GM19468 (cell line): ENCODE results near the gene GLIS1.

Experiments
- ATAC-seq: cut with Tn5 transposase; IDR thresholded peaks from one replicate; pipeline ENCODE4 v1.9.1; 2021; ENCODE audit warnings: mild to moderate bottlenecking, moderate library complexity, moderate number of reproducible peaks; ENCODE audit not compliant: unreplicated experiment; ENCODE audit errors: extremely low read depth

The GLIS1 gene

DNA sequence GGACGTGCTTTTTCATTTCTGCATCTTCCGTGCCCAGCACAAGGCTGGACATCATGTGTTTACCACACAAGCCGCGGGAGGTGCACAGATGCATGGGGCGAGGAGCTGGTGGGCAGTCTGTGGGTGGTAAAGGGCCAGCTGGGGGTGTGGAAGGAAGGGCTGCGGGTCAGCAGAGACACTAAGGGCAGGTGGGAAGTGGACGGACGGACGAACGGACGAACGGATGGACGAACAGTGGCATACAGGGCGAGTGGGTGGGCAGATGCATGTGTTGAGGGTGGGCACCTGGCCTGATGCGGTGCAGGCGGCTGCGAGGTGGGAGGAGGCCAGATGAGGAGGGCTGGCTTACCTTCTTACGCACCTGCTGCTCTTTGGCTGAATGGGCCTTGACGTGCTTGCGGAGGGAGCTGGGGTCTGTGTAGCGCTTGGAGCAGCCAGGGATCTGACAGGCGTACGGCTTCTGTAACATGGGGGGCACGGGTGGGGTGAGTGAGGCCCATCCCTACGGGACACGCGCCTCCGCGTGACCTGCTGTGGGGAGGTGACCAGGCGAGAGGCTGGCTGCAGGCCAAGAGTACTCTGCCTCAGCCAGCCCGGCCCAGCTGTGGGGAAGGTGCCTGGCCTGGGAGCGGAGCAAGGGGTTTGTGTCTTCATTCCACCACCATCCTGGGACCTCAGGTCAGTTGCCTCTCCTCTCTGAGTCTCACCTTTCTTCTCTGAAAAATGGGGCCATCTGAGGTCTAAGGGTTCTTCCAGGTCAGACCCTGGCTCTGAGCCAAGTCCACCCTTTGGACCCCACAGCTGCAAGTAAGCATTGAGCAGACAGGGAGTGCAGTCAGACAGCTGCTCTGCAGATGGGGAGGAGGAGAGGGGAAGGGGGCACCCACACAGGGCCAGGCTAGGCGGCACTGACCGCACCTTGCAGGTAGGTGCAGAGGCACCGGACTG is 214.3 kb downstream of the GLIS1 start:
- no peak for ATAC-seq

DNA sequence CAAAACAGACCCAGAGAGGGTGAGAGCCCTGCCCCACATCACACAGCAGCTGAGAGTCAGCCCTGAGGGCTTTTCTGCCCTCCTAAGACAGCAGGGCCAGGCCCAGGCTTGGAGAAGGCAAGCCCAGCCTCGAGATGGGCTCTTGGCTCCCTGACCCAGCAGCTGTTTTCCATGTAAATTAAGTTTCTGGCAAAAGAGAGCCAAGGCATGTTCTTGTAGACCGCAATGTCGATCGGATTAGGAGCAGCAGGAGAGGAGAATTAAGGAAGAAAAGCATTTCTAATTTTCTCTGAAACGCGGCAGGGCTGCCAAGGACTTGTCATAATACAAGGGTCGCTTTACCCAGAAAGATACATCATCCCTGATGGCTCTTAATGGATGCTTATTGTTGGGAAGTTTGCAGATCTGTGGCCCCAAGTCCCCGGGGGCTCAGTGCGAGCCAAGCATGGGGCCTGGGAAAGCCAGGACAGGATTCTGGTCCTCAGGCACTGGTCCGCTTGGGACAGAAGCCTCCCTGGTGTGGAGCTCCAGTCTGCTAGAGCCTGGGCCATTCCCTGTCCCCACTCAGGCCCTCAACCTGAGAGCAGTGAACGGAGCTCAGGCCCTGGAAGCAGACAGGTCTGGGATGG is 216.9 kb downstream of the GLIS1 start:
- no peak for ATAC-seq

DNA sequence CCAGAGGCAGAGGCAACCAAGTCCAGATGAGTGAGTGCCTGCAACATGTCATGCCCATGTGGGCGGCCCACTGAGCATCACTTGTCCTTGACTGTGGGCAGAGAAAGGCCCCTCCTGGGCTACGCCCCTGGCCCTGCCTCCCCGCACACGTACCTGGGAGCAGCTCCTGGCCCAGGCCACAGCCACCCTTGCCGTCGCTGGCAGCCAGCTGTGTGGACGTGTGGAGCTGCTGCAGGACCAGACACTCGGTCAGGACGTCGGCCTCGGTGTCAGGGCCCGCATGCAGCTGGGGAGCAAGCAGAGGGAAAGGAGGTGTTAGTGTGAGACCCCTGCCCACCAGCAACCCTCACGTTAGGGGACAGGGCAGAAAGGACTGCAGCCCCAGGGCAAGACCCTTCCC is 218.5 kb downstream of the GLIS1 start:
- no peak for ATAC-seq

DNA sequence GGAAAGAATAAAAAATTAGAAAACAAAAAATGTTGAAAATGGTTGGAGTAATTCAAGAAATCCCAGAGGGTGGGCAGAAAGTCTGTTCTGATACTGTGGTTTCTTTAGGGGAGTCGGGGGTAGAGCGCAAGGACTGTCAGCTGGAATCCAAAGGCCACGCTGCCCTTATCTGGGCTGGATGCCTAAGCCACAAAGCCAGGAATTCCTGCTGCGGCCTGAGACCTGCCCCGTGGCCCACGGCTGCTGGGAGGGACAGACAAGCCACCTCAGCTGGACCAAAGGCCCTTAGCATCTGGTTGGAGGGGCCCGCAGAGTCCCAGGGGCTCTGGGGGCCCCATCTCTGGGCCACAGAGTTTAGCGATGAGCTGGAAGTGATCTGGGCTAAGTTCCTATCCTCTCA is 219.5 kb downstream of the GLIS1 start:
- no peak for ATAC-seq

DNA sequence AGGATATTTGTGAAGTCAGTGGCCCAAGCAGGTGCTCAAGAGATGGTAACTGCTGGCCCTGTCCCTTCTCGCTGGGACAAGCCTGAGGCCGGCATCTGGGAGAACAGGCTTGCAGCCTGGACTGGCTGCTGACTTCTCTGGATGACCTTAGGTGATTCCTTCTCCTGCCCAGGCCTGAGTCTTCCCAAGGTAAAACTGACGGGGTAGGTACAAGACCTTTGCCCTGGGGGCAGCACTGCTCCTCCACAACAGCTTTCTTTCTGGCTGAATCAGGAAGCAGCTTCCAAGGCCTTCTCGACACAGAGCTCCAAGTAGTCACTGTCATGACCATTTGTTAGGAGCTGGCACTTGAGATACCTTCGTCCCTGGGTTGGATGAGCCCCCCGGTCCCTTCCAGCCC is 220.2 kb downstream of the GLIS1 start:
- no peak for ATAC-seq

DNA sequence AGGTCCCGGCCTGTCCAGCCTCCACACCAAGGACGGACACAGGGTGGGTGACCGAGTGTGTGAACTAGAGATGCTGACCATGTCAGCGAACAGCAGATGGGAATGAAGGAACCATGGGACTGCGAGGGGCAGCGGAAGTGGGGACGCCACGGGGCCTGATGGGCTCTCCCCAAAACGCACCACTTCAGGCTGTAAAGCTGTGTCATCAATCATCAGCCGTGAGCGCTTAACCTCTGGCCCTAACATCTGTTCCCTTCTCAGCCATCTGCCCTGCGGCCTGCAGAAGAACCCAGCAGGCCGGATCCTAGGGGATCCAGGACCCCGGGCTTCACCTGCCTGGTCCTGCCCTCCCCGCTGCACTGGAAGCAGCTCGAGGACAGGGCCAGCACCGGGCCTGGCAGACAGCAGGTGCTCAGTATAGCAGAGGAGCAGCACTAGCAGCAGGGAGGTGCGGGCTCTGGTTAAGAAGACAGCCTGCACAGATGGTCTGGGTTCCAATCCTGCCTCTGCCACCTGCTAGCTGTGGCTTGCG is 221.1 kb downstream of the GLIS1 start:
- no peak for ATAC-seq

DNA sequence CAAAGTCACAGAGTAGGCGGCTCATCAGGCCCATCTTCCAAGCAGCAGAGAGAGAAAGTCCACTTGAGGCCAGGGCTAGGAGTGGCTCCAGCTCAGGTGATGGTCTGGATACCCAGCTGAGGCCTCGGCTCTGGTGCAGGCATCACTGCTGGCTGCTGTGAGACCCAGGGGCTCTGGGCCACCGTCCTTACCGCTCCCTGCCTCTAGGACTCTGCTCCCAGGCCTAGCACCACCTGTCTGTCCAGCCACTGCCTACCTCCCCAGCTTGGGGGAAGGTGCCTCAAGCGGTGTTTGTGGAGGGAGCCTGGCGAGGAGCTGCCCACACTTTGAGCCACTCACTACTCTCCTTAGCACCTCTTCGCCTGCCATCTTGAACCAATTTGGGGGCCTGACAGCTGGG is 221.9 kb downstream of the GLIS1 start:
- ATAC-seq, result no peak

DNA sequence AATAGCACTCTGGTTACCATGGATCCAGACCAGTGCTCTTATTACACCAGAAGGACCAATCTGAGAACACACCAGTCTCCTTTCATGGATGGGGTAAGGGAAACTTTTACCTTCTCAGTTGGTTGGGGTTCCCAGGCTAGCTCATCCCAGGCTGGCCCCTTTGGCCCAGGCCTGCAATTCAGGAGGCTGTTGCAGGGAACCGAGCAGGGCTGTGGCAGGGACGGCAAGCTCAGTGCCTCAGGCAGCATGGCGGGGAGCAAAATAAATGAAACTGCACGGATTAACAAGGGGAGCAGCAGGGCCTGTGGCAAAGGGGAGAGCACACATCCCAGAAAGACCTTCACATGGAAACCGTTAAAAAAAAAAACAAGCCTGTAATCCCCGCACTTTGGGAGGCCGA is 222.8 kb downstream of the GLIS1 start:
- ATAC-seq, result no peak

DNA sequence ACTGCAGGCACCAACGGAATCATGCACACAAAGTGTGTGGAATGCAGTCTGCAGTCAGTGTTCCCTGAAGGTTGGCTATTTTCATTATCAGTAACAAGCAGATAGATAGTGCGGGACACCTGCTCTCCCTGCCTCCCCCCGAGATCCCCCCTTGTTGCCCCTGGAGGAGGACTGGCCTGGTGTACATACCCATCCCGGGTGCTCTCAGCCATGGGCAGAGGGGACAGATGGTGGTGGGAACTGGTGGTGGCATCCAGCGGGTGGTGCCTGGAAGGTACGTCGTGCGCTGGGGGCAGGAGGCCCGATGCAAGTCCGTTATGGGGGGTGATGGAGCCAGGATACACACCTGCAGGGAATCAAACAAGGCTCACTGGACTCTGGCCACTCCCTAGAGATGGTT is 224.5 kb downstream of the GLIS1 start:
- ATAC-seq, result no peak

DNA sequence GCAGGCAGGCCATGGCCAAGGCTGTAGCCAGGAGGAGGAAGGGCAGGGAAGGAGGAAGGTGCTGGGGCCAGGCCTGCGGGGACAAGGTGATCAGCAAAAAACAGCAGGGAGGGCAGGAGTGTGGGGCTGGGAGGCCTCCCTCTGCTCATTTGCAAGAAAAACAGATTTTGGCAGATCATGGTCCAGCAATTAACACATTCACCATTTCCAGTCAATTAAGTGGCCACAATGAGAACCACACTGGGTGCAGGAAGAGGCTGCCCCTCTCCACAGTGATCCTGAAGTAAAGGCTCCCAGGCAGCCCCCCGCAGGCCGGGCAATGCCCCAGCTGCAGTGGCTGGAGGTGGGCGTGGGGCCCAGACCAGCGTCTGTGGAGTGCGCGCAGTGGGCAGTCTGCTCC is 225.1 kb downstream of the GLIS1 start:
- no peak for ATAC-seq

DNA sequence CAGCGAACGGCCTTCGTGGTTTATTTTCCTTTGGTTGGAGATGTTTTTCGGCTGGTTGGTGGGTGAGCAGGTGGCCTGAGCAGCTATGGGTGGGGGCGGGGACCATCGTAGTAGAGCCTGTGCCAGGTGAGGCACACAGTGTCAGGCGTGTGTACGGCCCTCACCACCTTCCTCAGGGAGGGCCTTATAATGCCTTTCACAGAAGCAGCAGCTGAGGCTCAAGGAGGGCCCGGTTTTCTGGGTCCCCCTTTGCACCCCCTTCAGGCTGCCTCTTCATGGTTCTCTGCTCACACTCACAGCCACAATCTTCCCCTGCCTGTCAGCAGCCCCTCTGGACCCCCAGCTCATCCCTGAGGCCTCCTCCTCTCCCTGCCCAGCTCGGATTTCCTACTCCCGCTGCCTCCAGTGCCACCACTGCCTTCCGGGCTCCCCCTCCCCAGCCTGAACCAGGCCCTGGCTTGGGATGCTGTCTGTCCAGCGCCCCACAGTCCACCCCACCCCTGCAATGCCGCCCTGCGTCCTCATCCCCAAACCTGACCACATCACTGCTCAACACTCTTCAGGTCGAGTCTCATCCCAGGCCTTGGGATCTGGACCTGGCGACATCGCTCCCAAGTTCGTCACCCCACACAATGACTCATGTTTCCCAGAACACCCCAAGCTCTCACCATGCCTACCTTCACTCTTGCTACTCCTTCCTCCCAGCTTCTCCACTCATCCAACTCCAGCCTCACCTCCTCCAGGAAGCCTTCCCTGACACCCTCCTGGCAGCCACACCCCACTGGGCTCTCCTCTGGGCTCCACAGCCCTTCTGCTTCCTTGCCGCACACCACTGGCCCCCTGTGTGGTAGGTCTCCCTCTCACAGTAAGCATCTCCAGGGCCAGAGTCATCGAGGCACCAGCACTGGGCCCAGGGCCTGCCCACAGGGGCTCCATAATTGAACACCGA is 225.9 kb downstream of the GLIS1 start:
- ATAC-seq, result no peak

DNA sequence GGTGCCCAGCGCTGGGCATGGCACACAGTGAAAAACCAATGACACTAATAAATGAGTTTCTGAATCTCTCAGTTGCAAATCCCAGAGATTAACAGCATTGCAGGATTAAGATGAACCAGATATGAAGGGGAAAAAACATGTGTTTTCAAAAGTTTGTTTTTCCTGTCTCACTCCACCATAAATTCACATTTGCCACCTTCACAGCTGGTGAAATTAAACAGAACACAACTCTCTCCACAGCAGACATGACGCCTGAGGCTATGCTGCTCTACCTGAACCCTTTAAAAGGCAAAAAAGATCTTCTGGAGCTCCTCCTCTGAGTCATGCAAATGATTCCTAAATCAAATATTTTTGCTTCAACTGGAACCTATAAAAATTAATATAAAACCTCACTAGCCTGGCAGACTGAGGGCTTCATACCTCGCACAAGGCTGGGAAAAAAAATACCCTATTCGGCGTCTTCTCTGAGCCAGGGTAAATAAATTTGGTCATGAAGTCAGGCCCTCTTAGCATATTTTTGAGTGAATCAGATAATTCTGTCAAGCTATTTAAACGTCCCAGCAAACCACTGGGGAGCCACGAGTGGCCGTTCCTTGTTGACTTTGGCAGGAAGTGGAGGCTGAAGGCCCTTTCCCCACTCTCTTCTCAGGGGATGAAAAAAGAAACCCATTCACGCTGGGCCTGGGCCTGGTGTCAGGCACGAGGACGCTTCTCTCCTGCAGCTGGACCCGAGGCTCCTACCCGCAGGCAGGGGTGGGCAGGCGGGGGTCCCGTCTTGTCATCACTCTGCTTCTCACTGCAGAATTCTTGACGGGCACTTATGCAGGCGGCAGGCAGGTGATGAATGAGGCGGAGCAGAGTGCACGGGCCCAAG is 226.8 kb downstream of the GLIS1 start:
- ATAC-seq, result no peak

DNA sequence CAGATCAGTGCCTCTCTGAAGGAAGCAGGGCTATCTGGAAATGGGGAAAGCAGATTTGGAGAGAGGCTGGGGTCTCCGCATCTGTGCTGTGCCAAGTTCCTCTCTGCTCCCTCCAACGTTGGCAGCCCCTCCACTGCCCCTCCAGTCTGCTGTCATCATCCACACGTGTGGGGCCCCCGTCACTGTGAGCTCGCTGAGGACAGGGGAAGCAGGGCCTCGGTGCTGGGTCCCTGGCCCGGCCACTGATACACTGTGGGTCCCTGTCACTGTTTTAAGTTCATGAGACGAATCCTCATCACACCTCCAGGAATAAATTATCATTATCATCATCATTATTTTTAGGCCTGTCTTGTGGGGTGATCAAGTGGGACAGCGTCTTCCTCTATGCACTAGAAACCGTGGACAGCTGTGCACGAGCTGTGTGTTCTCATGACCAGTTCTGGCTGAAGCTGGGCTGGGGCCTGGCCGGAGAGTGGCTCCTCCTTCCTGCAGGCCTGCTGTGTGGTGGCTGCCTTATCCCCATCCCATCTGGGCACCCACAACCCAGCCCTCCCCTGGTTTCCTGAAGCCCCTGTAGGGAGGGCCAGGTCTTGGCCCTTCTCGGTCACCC is 227.5 kb downstream of the GLIS1 start:
- ATAC-seq, result no peak

DNA sequence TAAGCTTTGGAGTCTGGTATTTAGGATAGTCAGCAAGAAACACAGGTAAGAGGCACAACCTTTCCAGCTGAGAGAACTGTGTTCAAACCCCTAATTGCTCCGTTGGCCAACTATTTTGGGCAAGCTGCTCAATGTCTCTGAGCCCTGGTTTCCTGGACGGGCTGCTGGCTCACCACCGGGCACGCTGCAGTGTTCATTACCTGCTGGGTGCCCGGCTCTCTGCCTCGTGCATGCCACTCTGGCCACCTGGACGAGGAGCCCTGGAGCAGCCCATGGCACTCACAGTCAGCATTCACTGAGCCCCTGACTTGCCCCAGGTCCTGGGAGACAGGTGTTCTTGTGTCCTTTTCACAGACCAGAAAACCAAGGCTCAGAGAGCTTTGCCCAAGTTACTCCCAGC is 228.7 kb downstream of the GLIS1 start:
- ATAC-seq, result no peak

DNA sequence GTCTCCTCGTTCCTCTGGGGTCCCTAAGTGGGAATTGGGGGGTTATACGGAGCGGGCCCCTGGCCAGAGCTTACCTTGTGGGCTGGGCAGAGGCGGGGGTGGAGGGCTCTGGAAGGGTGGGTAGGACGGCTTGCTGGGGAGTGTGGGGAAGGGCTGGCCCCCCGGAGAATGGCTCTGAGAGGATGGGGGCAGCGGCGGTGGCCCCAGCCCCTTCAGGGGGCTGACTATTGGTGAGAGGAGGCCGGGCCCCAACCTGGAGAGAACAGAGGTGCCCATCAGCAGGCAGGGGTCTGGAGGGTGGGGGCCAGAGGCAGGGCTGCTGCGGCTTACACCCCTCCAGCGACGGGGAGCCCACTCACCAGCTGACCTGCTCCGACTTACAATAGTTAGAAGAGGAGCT is 229.2 kb downstream of the GLIS1 start:
- ATAC-seq, result no peak

DNA sequence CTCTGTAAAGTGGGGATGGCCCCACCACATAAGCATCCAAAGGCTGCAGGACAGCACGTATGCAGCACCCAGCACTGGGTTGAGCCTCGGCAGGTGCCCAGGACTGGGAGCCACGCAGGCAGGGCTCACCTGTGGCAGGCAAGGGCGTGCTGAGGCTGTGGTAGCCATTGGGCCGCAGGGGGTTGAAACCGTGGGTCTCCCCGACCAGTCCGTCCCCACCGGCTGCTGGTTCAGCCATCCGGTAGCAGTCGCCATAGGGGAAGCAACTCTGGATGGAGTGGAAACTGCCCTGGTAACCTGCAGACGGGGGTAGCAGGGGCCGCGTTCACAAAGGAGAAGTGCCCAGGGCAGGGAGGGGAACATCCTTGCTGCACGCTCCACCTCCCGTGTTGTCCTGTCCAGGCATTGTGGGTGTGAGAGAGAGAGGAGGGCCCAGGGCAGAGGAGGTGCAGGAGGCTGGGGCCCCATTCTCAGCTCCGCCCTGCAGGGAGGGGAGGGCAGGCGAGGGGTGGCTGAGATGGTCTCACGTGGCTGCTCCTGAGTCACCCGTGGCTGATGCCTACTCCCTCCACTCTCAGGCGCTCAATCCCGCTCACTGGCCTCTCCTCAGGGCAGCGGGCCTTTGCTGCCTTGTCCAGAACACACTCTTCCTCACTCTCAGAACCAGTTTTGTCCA is 229.8 kb downstream of the GLIS1 start:
- ATAC-seq, result no peak

DNA sequence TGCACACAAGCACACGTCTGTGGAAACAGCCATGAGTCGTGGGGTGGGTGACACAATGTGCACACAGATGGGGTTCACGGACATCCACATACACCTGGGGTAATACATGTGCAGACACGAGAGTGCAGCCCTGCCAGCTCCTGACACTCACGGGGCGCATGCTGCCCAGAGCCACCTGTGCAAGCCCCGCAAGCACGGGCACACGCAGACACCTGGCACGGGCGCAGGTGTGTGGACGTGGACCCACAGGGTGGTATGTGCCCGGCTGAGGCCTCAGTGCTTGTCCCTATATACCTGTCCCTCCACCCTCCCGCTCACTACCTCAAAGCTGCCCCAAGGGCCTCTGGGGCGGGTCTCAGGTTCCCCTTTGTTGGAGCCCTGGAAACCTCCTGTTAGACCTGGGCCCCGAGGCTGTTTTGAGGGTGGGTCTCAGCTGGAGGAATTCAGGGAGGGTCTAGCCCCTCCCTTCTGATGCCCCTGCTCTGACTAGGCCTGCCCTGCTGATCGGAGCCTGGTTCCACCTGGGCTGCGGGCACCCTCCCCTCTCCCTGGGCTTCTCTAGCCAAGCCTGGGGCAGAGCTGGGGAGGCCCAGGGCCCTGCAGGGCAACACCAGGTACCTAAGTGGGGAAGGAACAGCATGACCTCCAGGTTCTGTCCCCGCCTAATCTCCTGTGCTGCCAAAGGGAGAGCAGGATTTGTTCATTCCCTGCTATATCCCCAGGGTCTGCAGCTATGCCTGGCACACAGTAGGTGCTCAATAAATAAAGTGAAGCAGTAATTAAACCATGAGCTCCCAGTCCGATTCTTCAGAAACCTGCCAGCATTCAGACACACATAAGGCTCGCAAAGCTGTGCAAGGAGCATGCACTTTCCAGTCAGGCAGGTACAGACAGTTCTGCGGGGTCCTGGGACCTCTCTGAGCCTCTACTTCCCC is 230.6 kb downstream of the GLIS1 start:
- ATAC-seq, result no peak
